Skeletal muscle satellite cell (primary cell): ENCODE data around the gene RNLS.
A peak's percentile ranks its signal among the peaks of the same experiment; 100 is the strongest.

ENCODE experiments used
- H3K27me3 ChIP-seq: 2 replicates; pipeline ENCODE4 v1.7.0; 2013; ENCODE audit warnings: low read length; ENCODE audit not compliant: control insufficient read depth, insufficient read depth
- H3K36me3 ChIP-seq: 2 replicates; pipeline ENCODE4 v1.7.0; 2013; ENCODE audit warnings: mild to moderate bottlenecking, control low read depth, low read length; ENCODE audit not compliant: insufficient read depth
- H3K4me1 ChIP-seq: 2 replicates; pipeline ENCODE4 v1.7.0; 2013; ENCODE audit warnings: low read length; ENCODE audit not compliant: control insufficient read depth, insufficient read depth
- H3K4me2 ChIP-seq: 2 replicates; pipeline ENCODE4 v1.7.0; 2013; ENCODE audit warnings: mild to moderate bottlenecking, low read length
- H3K4me3 ChIP-seq: 2 replicates; pipeline ENCODE4 v1.7.0; 2013; ENCODE audit warnings: low read length
- H3K9ac ChIP-seq: 2 replicates; pipeline ENCODE4 v1.7.0; 2013; ENCODE audit warnings: mild to moderate bottlenecking, low read depth, low read length, moderate library complexity
- H3K9me3 ChIP-seq: replicated peaks from 2 replicates; pipeline ENCODE4 v1.7.0; 2013; ENCODE audit warnings: mild to moderate bottlenecking, control low read depth, low read length

The RNLS gene

GRCh38 chr10:88399240-88399639 lies 183.9 kb downstream of the RNLS start:
- Histone ChIP-seq H3K4me2 (no peak overlapping the region), H3K27me3 (no peaks in the 10 kb centered on the region), H3K9ac (no peak overlapping the region), H3K4me3 (no peak overlapping the region), H3K9me3 (no peaks in the 10 kb centered on the region), H3K36me3 (no peaks in the 10 kb centered on the region), H3K4me1 (no peaks in the 10 kb centered on the region)

GRCh38 chr10:88395677-88396076 lies 187.4 kb downstream of the RNLS start:
- Histone ChIP-seq H3K27me3 (no peaks in the 10 kb centered on the region), H3K9ac (no peak overlapping the region), H3K9me3 (no peaks in the 10 kb centered on the region), H3K4me2 (no peak overlapping the region), H3K4me3 (no peak overlapping the region), H3K36me3 (no peaks in the 10 kb centered on the region), H3K4me1 (no peaks in the 10 kb centered on the region)

- Histone ChIP-seq H3K4me3 (no peak overlapping the region), H3K4me2 (no peak overlapping the region), H3K36me3 (no peaks in the 10 kb centered on the region), H3K27me3 (no peaks in the 10 kb centered on the region), H3K9me3 (no peaks in the 10 kb centered on the region), H3K4me1 (no peaks in the 10 kb centered on the region), H3K9ac (no peak overlapping the region)
Measured at GRCh38 chr10:88392222-88392621, 190.9 kb downstream of the RNLS start.

GRCh38 chr10:88390041-88390440 lies 193.1 kb downstream of the RNLS start:
- Histone ChIP-seq H3K4me3 (no peak overlapping the region), H3K4me1 (peaks cover 17% of the 10 kb centered on the region)

GRCh38 chr10:88389456-88389855 lies 193.7 kb downstream of the RNLS start:
- no peak overlapping the region for H3K9ac ChIP-seq
- H3K9me3 ChIP-seq = no peaks in the 10 kb centered on the region
- H3K27me3 ChIP-seq = no peaks in the 10 kb centered on the region
- H3K4me3 ChIP-seq = no peak overlapping the region
- no peak overlapping the region for H3K4me2 ChIP-seq
- no peaks in the 10 kb centered on the region for H3K36me3 ChIP-seq
- peaks cover 17% of the 10 kb centered on the region for H3K4me1 ChIP-seq

More at GRCh38 chr10:88390041-88390440, 193.1 kb downstream of the RNLS start:
- Histone ChIP-seq H3K27me3 (no peaks in the 10 kb centered on the region), H3K4me2 (no peak overlapping the region), H3K36me3 (no peaks in the 10 kb centered on the region), H3K9me3 (no peaks in the 10 kb centered on the region), H3K9ac (no peak overlapping the region)

- Histone ChIP-seq H3K4me2 (no peak overlapping the region), H3K9me3 (no peaks in the 10 kb centered on the region), H3K4me1 (peaks cover 17% of the 10 kb centered on the region), H3K4me3 (no peak overlapping the region), H3K36me3 (no peaks in the 10 kb centered on the region), H3K9ac (no peak overlapping the region), H3K27me3 (no peaks in the 10 kb centered on the region)
Measured at GRCh38 chr10:88388324-88388723, 194.8 kb downstream of the RNLS start.

- H3K9me3 ChIP-seq = no peaks in the 10 kb centered on the region
- H3K27me3 ChIP-seq = no peaks in the 10 kb centered on the region
- no peak overlapping the region for H3K9ac ChIP-seq
- H3K4me1 ChIP-seq = peaks cover 17% of the 10 kb centered on the region
- peak overlapping the region; percentile 18 for H3K4me2 ChIP-seq
- no peak overlapping the region for H3K4me3 ChIP-seq
- no peaks in the 10 kb centered on the region for H3K36me3 ChIP-seq
Measured at GRCh38 chr10:88386821-88387773, 196.0 kb downstream of the RNLS start.

GRCh38 chr10:88386204-88386788 lies 196.8 kb downstream of the RNLS start:
- no peak overlapping the region for H3K4me3 ChIP-seq
- H3K4me2 ChIP-seq = peak overlapping the region; percentile 18
- no peak overlapping the region for H3K9ac ChIP-seq
- H3K4me1 ChIP-seq = peaks cover 17% of the 10 kb centered on the region
- no peaks in the 10 kb centered on the region for H3K36me3 ChIP-seq
- H3K27me3 ChIP-seq = no peaks in the 10 kb centered on the region
- no peaks in the 10 kb centered on the region for H3K9me3 ChIP-seq

GRCh38 chr10:88385601-88386203 lies 197.4 kb downstream of the RNLS start:
- H3K36me3 ChIP-seq = no peaks in the 10 kb centered on the region
- H3K9ac ChIP-seq = no peak overlapping the region
- H3K9me3 ChIP-seq = no peaks in the 10 kb centered on the region
- H3K27me3 ChIP-seq = no peaks in the 10 kb centered on the region
- no peak overlapping the region for H3K4me3 ChIP-seq
- peaks cover 17% of the 10 kb centered on the region for H3K4me1 ChIP-seq
- peak overlapping the region; percentile 18 for H3K4me2 ChIP-seq

- Histone ChIP-seq H3K4me3 (no peak overlapping the region), H3K27me3 (no peaks in the 10 kb centered on the region), H3K9me3 (no peaks in the 10 kb centered on the region), H3K9ac (no peak overlapping the region), H3K4me1 (peaks cover 25% of the 10 kb centered on the region), H3K4me2 (no peak overlapping the region), H3K36me3 (no peaks in the 10 kb centered on the region)
Measured at GRCh38 chr10:88383276-88383675, 199.8 kb downstream of the RNLS start.

GRCh38 chr10:88382699-88383098 lies 200.4 kb downstream of the RNLS start:
- no peak overlapping the region for H3K4me3 ChIP-seq
- H3K4me2 ChIP-seq = no peak overlapping the region
- H3K36me3 ChIP-seq = no peaks in the 10 kb centered on the region
- peaks cover 25% of the 10 kb centered on the region for H3K4me1 ChIP-seq
- no peaks in the 10 kb centered on the region for H3K9me3 ChIP-seq
- H3K9ac ChIP-seq = no peak overlapping the region
- H3K27me3 ChIP-seq = no peaks in the 10 kb centered on the region
